Heart left ventricle (tissue), 16 donors: ENCODE results near the gene TRPM1. TPM values are rescaled to one million over a fixed set of nuclear protein-coding genes. Genes with fewer than 3 reads are reported as not detected.

ENCODE experiments used
- ATAC-seq, 4 donors: fragments of 200-7000 bp; cut with Tn5 transposase; one replicate each; pipeline ENCODE4 v1.9.1; 2020 to 2022; ENCODE audit warnings: moderate library complexity in 4 of 4, mild to moderate bottlenecking in 3 of 4, moderate number of reproducible peaks in 1 of 4
- DNase-seq, 5 donors: peaks; one replicate each; pipeline ENCODE4 v3.0.0-alpha.2; 2020
- H3K27ac ChIP-seq, 12 donors: fragments of 200-600 bp; sonication (generic) in 4 of 12; one replicate each; pipeline versions ENCODE4 v1.5.0 to v1.8.0; 2016 to 2022; ENCODE audit warnings: mild to moderate bottlenecking in 2 of 12
- H3K27me3 ChIP-seq, 9 donors: fragments of 200-600 bp; sonication (generic) in 2 of 9; one replicate each; pipeline versions ENCODE4 v1.5.1 to v1.8.0; 2016 to 2022; ENCODE audit warnings: mild to moderate bottlenecking in 3 of 9
- H3K36me3 ChIP-seq, 9 donors: fragments of 200-600 bp; sonication (generic) in 2 of 9; one replicate each; pipeline versions ENCODE4 v1.5.0 to v1.8.0; 2018 to 2022; ENCODE audit warnings: mild to moderate bottlenecking in 2 of 9
- H3K4me1 ChIP-seq, 12 donors: fragments of 200-600 bp; sonication (generic) in 4 of 12; one replicate each; pipeline versions ENCODE4 v1.5.0 to v1.8.0; 2016 to 2022; ENCODE audit warnings: mild to moderate bottlenecking in 3 of 12
- H3K4me3 ChIP-seq, 12 donors: fragments of 200-600 bp; sonication (generic) in 4 of 12; one replicate each; pipeline versions ENCODE4 v1.5.0 to v1.8.0; 2017 to 2022; ENCODE audit warnings: mild to moderate bottlenecking in 9 of 12, moderate library complexity in 4 of 12
- H3K9me3 ChIP-seq, 12 donors: fragments of 200-600 bp; sonication (generic) in 4 of 12; one replicate each; pipeline versions ENCODE4 v1.5.0 to v1.8.0; 2016 to 2022; ENCODE audit warnings: mild to moderate bottlenecking in 1 of 12
- POLR2A ChIP-seq, 2 donors: fragments of 450-650 bp; IDR thresholded peaks; one replicate each; pipeline ENCODE4 v1.6.1; 2017; ENCODE audit warnings: antibody characterized with exemption in 2 of 2, mild to moderate bottlenecking in 2 of 2, moderate library complexity in 2 of 2
- WGBS, 4 donors: extraction: QIAGEN DNeasy Blood & Tissue Kit in 2 of 4; methylation state at CpG; one replicate each; pipeline versions ENCODE4 v1.1.5 to v1.1.7; 2013 to 2018; 5-methylcytosine and 5-hydroxymethylcytosine counted together
- intact Hi-C, 10 donors: fragments of 100-400 bp; cut with DNase I; formaldehyde crosslinking; loops; one replicate each; pipeline versions ENCODE4 v1.11.1 to v1.14.2; 2022
- polyA plus RNA-seq, 2 donors: library from polyadenylated mRNA; stranded (reverse); fragments of 200-250 nt; gene quantifications; one replicate each; pipeline ENCODE4 v1.2.3, GENCODE V29; 2013
- total RNA-seq, 9 donors: library from RNA; depleted of rRNA in 2 of 9; stranded (reverse); fragments of >200 nt in 2 of 9; fragmentation: NEBNext Ultra II Directional in 3 of 9; extraction: Animal tissue kit (Norgen Biotek cat#: 25700) in 3 of 9; gene quantifications; one replicate each; pipeline versions ENCODE4 v1.1.0 to v1.2.4, GENCODE V29; 2016 to 2023
- TF ChIP-seq, protein P1 (sequence below), 12 donors: fragments of 200-600 bp; sonication (generic) in 4 of 12; IDR thresholded peaks; one replicate each; pipeline versions ENCODE4 v1.5.0 to v1.8.0; 2018 to 2022; ENCODE audit warnings: antibody characterized with exemption in 12 of 12, mild to moderate bottlenecking in 5 of 12
- donor health status: ischemic (EF 13 %, LVEDD 7.1; RV severe dilation, severe dysfunction).
- donor health status: healthy with polysubstance abuse.
- donor health status: DM: no; HTN: yes; CAD: no.
- donor health status: DM: no; HTN: no; CAD: no.
- donor health status: ischemic (EF 25% LVEDD 6.9; RV normal size, moderate dysfunction).
- donor health status: ischemic (EF 25% LVEDD 5.7; RV mildly dilated, moderate dysfunction).
- donor health status: healthy.
- donor health status: DM: yes; HTN: yes; CAD: no.
- donor health status: ischemic (EF 35%, LVEDD 5.7; RV mildly dilated, moderate dysfunction).
- donor health status: nonischemic (EF 11% LVEDD 7.7; RV severe dilation, severe dysfunction).
- donor health status: DM: yes; HTN: yes; CAD: no.
- donor health status: PGD.
- donor health status: ischemic (EF 29% LVEDD 5.4; RV normal size, mild dysfunction).
- donor health status: nonischemic (EF 23%, LVEDD 6.1; RV moderate dilation, normal function).

TRPM1 gene
- total and polyA plus RNA-seq, 11 donors, result 0.25 TPM; not detected in 10

- H3K27me3 ChIP-seq, result no peaks in the 10 kb centered on the region
- peaks cover 0 to 6% (median 3%) of the 10 kb centered on the region in 12 donors for H3K4me1 ChIP-seq
- TF ChIP-seq, protein P1, sequence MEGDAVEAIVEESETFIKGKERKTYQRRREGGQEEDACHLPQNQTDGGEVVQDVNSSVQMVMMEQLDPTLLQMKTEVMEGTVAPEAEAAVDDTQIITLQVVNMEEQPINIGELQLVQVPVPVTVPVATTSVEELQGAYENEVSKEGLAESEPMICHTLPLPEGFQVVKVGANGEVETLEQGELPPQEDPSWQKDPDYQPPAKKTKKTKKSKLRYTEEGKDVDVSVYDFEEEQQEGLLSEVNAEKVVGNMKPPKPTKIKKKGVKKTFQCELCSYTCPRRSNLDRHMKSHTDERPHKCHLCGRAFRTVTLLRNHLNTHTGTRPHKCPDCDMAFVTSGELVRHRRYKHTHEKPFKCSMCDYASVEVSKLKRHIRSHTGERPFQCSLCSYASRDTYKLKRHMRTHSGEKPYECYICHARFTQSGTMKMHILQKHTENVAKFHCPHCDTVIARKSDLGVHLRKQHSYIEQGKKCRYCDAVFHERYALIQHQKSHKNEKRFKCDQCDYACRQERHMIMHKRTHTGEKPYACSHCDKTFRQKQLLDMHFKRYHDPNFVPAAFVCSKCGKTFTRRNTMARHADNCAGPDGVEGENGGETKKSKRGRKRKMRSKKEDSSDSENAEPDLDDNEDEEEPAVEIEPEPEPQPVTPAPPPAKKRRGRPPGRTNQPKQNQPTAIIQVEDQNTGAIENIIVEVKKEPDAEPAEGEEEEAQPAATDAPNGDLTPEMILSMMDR (IDR thresholded peaks at IDR 0.05), result no peak
- TF ChIP-seq POLR2A (IDR thresholded peaks at IDR 0.05), result no peak
- H3K9me3 ChIP-seq, result peaks cover 0 to 6% (median 0%) of the 10 kb centered on the region in 12 donors
- intact Hi-C loops, result loop anchor here in 3 of 10 donors (5.0 to 10.0 kb wide), 4 partner anchors 149 to 469 kb away; partner anchors contain the start of gene FAN1 (in 1 of the 3)
- ATAC-seq, result no peak
- no peaks in the 10 kb centered on the region for H3K36me3 ChIP-seq
- 86 to 92% (median 92%) methylated on average over 5 of the region's 5 CpGs for WGBS, 4 donors
- H3K4me3 ChIP-seq, result no peak overlapping the region
- H3K27ac ChIP-seq, result no peak overlapping the region
- DNase-seq, result no peak
These were observed 32.4 kb upstream of the TRPM1 start for GRCh38 chr15:31133890-31134289.

DNA sequence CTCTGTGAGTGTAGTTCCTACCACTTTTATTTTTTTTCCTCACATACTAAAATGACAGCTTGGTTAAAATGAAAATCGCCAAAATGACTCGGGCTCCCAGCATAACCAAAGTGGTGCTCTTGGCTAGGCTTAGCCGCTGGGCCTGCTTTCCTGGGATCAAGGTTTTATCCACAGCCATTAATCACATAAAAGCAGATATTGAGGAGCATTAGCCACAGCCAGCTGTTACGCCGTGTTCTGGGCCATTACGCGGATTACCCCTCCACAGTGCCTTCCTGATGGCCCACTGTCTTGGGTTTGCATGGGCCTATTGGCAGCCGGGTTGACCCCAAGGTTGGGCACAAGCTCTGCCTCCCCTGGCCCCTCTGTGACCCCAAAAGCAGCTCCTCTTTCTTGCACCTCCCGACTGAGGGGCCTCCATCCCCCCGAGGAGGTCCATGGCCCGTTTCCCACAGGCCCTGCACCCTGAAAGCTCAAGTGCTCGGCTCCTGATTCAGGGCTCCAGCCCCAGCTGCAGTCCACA lies 30.4 kb upstream of the TRPM1 start:
- Histone ChIP-seq H3K36me3 (no peaks in the 10 kb centered on the region), H3K4me1 (peaks cover 0 to 7% (median 4%) of the 10 kb centered on the region in 12 donors), H3K4me3 (no peak overlapping the region), H3K27ac (no peak overlapping the region), H3K9me3 (peaks cover 0 to 6% (median 0%) of the 10 kb centered on the region in 12 donors), H3K27me3 (no peaks in the 10 kb centered on the region)
- ATAC-seq (no peak), DNase-seq (no peak)
- WGBS, 4 donors, result 92 to 95% (median 92%) methylated on average over 10 to 12 of the region's 12 CpGs
- TF ChIP-seq, protein P1 (IDR thresholded peaks at IDR 0.05), result no peak
- TF ChIP-seq POLR2A (IDR thresholded peaks at IDR 0.05), result no peak
- intact Hi-C loops, result loop anchor here in 3 of 10 donors (5.0 to 10.0 kb wide), 4 partner anchors 147 to 467 kb away; partner anchors contain the start of gene FAN1 (in 1 of the 3)

DNA sequence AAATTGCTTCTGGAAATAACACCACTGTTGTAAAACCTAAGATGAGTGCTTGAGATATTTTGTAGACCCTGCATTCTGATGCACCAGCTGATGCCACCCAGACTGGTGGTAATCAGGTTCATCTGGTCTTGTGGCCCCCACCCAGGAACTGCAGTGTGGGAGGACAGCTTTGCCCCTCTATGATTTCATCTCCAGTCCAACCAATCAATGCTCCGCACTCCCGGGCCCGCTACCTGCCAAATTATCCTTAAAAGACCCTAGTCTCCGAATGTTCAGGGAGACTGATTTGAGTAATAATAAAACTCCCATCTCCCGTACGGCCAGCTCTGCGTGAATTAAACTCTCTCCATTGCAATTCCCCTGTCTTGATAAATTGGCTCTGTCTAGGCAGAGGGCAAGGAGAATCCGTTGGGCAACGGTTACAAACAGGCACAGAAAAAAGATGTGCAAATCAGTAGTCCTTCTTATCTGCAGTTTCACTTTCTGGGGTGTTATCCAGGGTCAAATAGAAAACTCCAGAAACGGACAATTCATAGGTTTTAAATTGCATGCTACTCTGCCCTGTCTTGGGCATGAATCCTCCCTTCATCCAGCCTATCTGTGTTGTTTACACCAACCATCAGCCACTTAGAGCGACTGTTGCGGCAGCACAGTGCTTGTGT lies 29.2 kb upstream of the TRPM1 start:
- Histone ChIP-seq H3K9me3 (peaks cover 0 to 6% (median 0%) of the 10 kb centered on the region in 12 donors), H3K4me3 (no peak overlapping the region), H3K36me3 (no peaks in the 10 kb centered on the region), H3K27ac (no peak overlapping the region), H3K4me1 (peaks cover 0 to 7% (median 4%) of the 10 kb centered on the region in 12 donors), H3K27me3 (no peaks in the 10 kb centered on the region)
- ATAC-seq (no peak), DNase-seq (no peak)
- WGBS, 4 donors, result 74 to 77% (median 75%) methylated on average over 12 of the region's 12 CpGs
- intact Hi-C loops, result loop anchor here in 3 of 10 donors (5.0 to 10.0 kb wide), 4 partner anchors 146 to 466 kb away; partner anchors contain the start of gene FAN1 (in 1 of the 3)
- TF ChIP-seq, protein P1 (IDR thresholded peaks at IDR 0.05), result no peak
- no peak for TF ChIP-seq POLR2A (IDR thresholded peaks at IDR 0.05)

DNA sequence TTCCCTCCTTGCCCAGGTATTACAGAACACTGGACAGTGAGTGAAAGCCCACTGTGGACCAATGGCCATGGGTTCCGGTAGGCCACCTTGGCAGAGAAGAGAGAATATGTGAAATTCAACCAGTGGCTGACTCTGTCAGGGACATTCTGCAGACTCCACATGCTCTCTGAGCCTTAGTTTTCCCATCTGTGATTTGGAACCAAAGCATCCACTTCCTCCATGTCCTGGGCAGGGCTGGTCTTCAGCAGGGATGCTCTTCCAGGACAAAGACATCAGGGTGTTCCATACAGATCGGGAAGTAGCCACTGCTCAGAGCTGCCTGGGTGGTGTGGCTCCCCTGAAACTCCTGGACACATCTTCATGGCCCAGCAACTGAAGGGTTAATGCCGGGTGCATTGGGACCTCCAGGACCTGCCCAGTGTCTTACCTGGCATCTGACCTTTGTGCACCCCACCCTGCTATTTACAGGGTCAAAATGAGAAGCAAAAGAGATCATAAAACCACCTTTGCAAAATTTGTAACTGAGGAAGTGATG lies 28.3 kb upstream of the TRPM1 start:
- Histone ChIP-seq H3K9me3 (peaks cover 0 to 6% (median 0%) of the 10 kb centered on the region in 12 donors), H3K36me3 (no peaks in the 10 kb centered on the region), H3K27me3 (no peaks in the 10 kb centered on the region), H3K4me1 (peaks cover 0 to 7% (median 4%) of the 10 kb centered on the region in 12 donors), H3K27ac (no peak overlapping the region), H3K4me3 (no peak overlapping the region)
- 73 to 80% (median 78%) methylated on average over 3 of the region's 3 CpGs for WGBS, 4 donors
- ATAC-seq (no peak), DNase-seq (no peak)
- TF ChIP-seq POLR2A (IDR thresholded peaks at IDR 0.05), result no peak
- TF ChIP-seq, protein P1 (IDR thresholded peaks at IDR 0.05), result no peak
- intact Hi-C loops, result loop anchor here in 7 of 10 donors (5.0 to 10.0 kb wide), 11 partner anchors 145 to 468 kb away; partner anchors contain the start of gene FAN1 (in 2 of the 7)
